T-helper 1 cell treated with Interleukin-12 subunit alpha and Interleukin-12 subunit beta and Interleukin-4 antibody, amounts not matched to agents 30 μg/mL and 1 μg/mL, for 36 hours (primary cell): ENCODE results near the gene F2.
"Not testable (repeated sequence)": the region's sequence is repeated elsewhere in the genome, so short reads cannot be mapped to it uniquely, and the experiment has no call there.

Experiments used
- H3K27ac Mint-ChIP-seq: one replicate; pipeline ENCODE4 v1.8.0; 2021; ENCODE audit warnings: mild to moderate bottlenecking, mixed read lengths
- H3K27me3 Mint-ChIP-seq: one replicate; pipeline ENCODE4 v1.8.0; 2021; ENCODE audit warnings: low read depth, mixed read lengths
- H3K36me3 Mint-ChIP-seq: one replicate; pipeline ENCODE4 v1.8.0; 2021; ENCODE audit warnings: low read depth, mixed read lengths
- H3K4me1 Mint-ChIP-seq: one replicate; pipeline ENCODE4 v1.8.0; 2021; ENCODE audit warnings: low read depth, mixed read lengths
- H3K4me3 Mint-ChIP-seq: one replicate; pipeline ENCODE4 v1.8.0; 2021; ENCODE audit warnings: mild to moderate bottlenecking, moderate library complexity, mixed read lengths
- H3K9me3 Mint-ChIP-seq: one replicate; pipeline ENCODE4 v1.8.0; 2021; ENCODE audit warnings: mixed read lengths

F2 gene

GRCh38 chr11:46696212-46696558, 22.8 kb upstream of the F2 start:
- H3K27me3 Mint-ChIP-seq = no peaks in the 10 kb centered on the region
- H3K9me3 Mint-ChIP-seq = no peaks in the 10 kb centered on the region
- peaks cover 20% of the 10 kb centered on the region for H3K36me3 Mint-ChIP-seq
- no peak overlapping the region for H3K4me3 Mint-ChIP-seq
- peaks cover 13% of the 10 kb centered on the region for H3K4me1 Mint-ChIP-seq
- H3K27ac Mint-ChIP-seq = no peak overlapping the region

GRCh38 chr11:46697303-46697702, 21.7 kb upstream of the F2 start:
- H3K27me3 Mint-ChIP-seq = no peaks in the 10 kb centered on the region
- H3K4me1 Mint-ChIP-seq = peaks cover 19% of the 10 kb centered on the region
- H3K36me3 Mint-ChIP-seq = peaks cover 24% of the 10 kb centered on the region
- H3K27ac Mint-ChIP-seq = no peak overlapping the region
- H3K4me3 Mint-ChIP-seq = no peak overlapping the region
- H3K9me3 Mint-ChIP-seq = no peaks in the 10 kb centered on the region

GRCh38 chr11:46697723-46698122, 21.3 kb upstream of the F2 start:
- H3K9me3 Mint-ChIP-seq = no peaks in the 10 kb centered on the region
- peak overlapping the region; percentile 57 for H3K27ac Mint-ChIP-seq
- no peak overlapping the region for H3K4me3 Mint-ChIP-seq
- H3K27me3 Mint-ChIP-seq = no peaks in the 10 kb centered on the region
- H3K4me1 Mint-ChIP-seq = peaks cover 24% of the 10 kb centered on the region
- peaks cover 24% of the 10 kb centered on the region for H3K36me3 Mint-ChIP-seq

GRCh38 chr11:46698597-46698996, 20.4 kb upstream of the F2 start:
- Mint-ChIP-seq H3K27ac (no peak overlapping the region), H3K4me3 (peak overlapping the region; percentile 4), H3K4me1 (peaks cover 32% of the 10 kb centered on the region), H3K27me3 (no peaks in the 10 kb centered on the region), H3K9me3 (no peaks in the 10 kb centered on the region), H3K36me3 (peaks cover 30% of the 10 kb centered on the region)

GRCh38 chr11:46700241-46701077, 18.6 kb upstream of the F2 start, which contains the start of the genes ARHGAP1 and ZNF408:
ARHGAP1 (minus strand) TSS chr11:46700619; CDS start chr11:46696107, 4,512 bp downstream.
ZNF408 (plus strand) TSS chr11:46701031; CDS start chr11:46701048, 17 bp downstream.
- Mint-ChIP-seq H3K27ac (peak within 1 kb of the TSS; percentile 94), H3K27me3 (no peaks in the 10 kb centered on the region), H3K9me3 (no peaks in the 10 kb centered on the region), H3K4me1 (peaks cover 32% of the 10 kb centered on the region), H3K36me3 (peaks cover 29% of the 10 kb centered on the region), H3K4me3 (peak within 1 kb of the TSS; percentile 98)

GRCh38 chr11:46701078-46701654, 17.8 kb upstream of the F2 start:
- Mint-ChIP-seq H3K27ac (peak overlapping the region; percentile 94), H3K9me3 (no peaks in the 10 kb centered on the region), H3K36me3 (peaks cover 33% of the 10 kb centered on the region), H3K4me3 (peak overlapping the region; percentile 98), H3K4me1 (peaks cover 32% of the 10 kb centered on the region), H3K27me3 (no peaks in the 10 kb centered on the region)

GRCh38 chr11:46705070-46705688, 13.8 kb upstream of the F2 start:
- Mint-ChIP-seq H3K27ac (no peak overlapping the region), H3K9me3 (no peaks in the 10 kb centered on the region), H3K27me3 (no peaks in the 10 kb centered on the region), H3K4me3 (no peak overlapping the region), H3K4me1 (peaks cover 23% of the 10 kb centered on the region), H3K36me3 (peaks cover 40% of the 10 kb centered on the region)

GRCh38 chr11:46706886-46707285, 12.1 kb upstream of the F2 start:
- H3K27me3 Mint-ChIP-seq = no peaks in the 10 kb centered on the region
- peaks cover 29% of the 10 kb centered on the region for H3K36me3 Mint-ChIP-seq
- peaks cover 14% of the 10 kb centered on the region for H3K4me1 Mint-ChIP-seq
- H3K9me3 Mint-ChIP-seq = no peaks in the 10 kb centered on the region
- H3K27ac Mint-ChIP-seq = no peak overlapping the region
- H3K4me3 Mint-ChIP-seq = no peak overlapping the region

- not testable (repeated sequence) for H3K27me3 Mint-ChIP-seq, H3K27ac Mint-ChIP-seq, H3K4me1 Mint-ChIP-seq, H3K4me3 Mint-ChIP-seq, H3K9me3 Mint-ChIP-seq
- H3K36me3 Mint-ChIP-seq = peaks cover 16% of the 10 kb centered on the region
Observed at GRCh38 chr11:46709351-46709750, 9.7 kb upstream of the F2 start.

- H3K9me3 Mint-ChIP-seq = no peaks in the 10 kb centered on the region
- H3K4me3 Mint-ChIP-seq = no peak overlapping the region
- H3K4me1 Mint-ChIP-seq = no peaks in the 10 kb centered on the region
- H3K36me3 Mint-ChIP-seq = peaks cover 13% of the 10 kb centered on the region
- H3K27me3 Mint-ChIP-seq = no peaks in the 10 kb centered on the region
- no peak overlapping the region for H3K27ac Mint-ChIP-seq
Observed at GRCh38 chr11:46710821-46711269, 8.2 kb upstream of the F2 start.

- no peaks in the 10 kb centered on the region for H3K27me3 Mint-ChIP-seq
- no peaks in the 10 kb centered on the region for H3K9me3 Mint-ChIP-seq
- H3K27ac Mint-ChIP-seq = no peak overlapping the region
- peaks cover 12% of the 10 kb centered on the region for H3K36me3 Mint-ChIP-seq
- no peak overlapping the region for H3K4me3 Mint-ChIP-seq
- no peaks in the 10 kb centered on the region for H3K4me1 Mint-ChIP-seq
Observed at GRCh38 chr11:46711303-46711702, 7.7 kb upstream of the F2 start.

GRCh38 chr11:46712874-46713576, 6.0 kb upstream of the F2 start:
- Mint-ChIP-seq H3K4me3 (no peak overlapping the region), H3K9me3 (no peaks in the 10 kb centered on the region), H3K4me1 (peaks cover under 1% of the 10 kb centered on the region), H3K27me3 (no peaks in the 10 kb centered on the region), H3K27ac (no peak overlapping the region), H3K36me3 (no peaks in the 10 kb centered on the region)

GRCh38 chr11:46717825-46718154, 1.2 kb upstream of the F2 start:
- H3K4me1 Mint-ChIP-seq, H3K36me3 Mint-ChIP-seq, H3K4me3 Mint-ChIP-seq, H3K9me3 Mint-ChIP-seq, H3K27me3 Mint-ChIP-seq, H3K27ac Mint-ChIP-seq: not testable (repeated sequence)

- peaks cover 5% of the 10 kb centered on the region for H3K27me3 Mint-ChIP-seq
- no peak overlapping the region for H3K4me3 Mint-ChIP-seq
- H3K27ac Mint-ChIP-seq = no peak overlapping the region
- peaks cover 6% of the 10 kb centered on the region for H3K4me1 Mint-ChIP-seq
- H3K36me3 Mint-ChIP-seq = no peaks in the 10 kb centered on the region
- no peaks in the 10 kb centered on the region for H3K9me3 Mint-ChIP-seq
Observed at GRCh38 chr11:46718155-46719019, 626 bp upstream of the F2 start.
